ENCODE data around the gene PCDHGA2. TPM values are rescaled to one million over a fixed set of nuclear protein-coding genes. Genes with fewer than 3 reads are reported as not detected.

The PCDHGA2 gene
- polyA plus RNA-seq, 1 donor from 2014 or later, result 0.21 TPM

GRCh38 chr5:141371572-141372475 lies 33.3 kb downstream of the PCDHGA2 start:
- Histone ChIP-seq H3K9ac (ENCODE audit: low read length) (no peak overlapping the region), H3K9me2 (ENCODE audit: insufficient read depth, low read length) (no peaks in the 10 kb centered on the region), H3K27me3 (ENCODE audit: insufficient read depth, low read depth, low read length) (no peaks in the 10 kb centered on the region), H3K27ac (ENCODE audit: low read length) (no peak overlapping the region), H2AFZ (ENCODE audit: low read depth, low read length) (no peak overlapping the region), H3K4me3 (ENCODE audit: low read length) (no peak overlapping the region), H4K20me1 (ENCODE audit: insufficient read depth) (no peaks in the 10 kb centered on the region), H3K4me2 (ENCODE audit: low read length) (no peak overlapping the region), H3K36me3 (ENCODE audit: insufficient read depth, low read length) (no peaks in the 10 kb centered on the region), H3K9me3 (ENCODE audit: low read length) (peaks cover 35% of the 10 kb centered on the region), H3K79me2 (replicated peaks; ENCODE audit: insufficient read depth, low read length) (no peaks in the 10 kb centered on the region), H3F3A (ENCODE audit: insufficient read depth, low read length, poor library complexity, severe bottlenecking) (no peaks in the 10 kb centered on the region)
- no peak for TF ChIP-seq POLR2AphosphoS5 (IDR thresholded peaks at IDR 0.05)
- no peak for TF ChIP-seq EP300 (conservative IDR thresholded peaks at IDR 0.05; ENCODE audit: poor library complexity, severe bottlenecking)
- no peak for TF ChIP-seq TAF1 (IDR thresholded peaks at IDR 0.05; ENCODE audit: low read depth)
- TF ChIP-seq, protein P1, sequence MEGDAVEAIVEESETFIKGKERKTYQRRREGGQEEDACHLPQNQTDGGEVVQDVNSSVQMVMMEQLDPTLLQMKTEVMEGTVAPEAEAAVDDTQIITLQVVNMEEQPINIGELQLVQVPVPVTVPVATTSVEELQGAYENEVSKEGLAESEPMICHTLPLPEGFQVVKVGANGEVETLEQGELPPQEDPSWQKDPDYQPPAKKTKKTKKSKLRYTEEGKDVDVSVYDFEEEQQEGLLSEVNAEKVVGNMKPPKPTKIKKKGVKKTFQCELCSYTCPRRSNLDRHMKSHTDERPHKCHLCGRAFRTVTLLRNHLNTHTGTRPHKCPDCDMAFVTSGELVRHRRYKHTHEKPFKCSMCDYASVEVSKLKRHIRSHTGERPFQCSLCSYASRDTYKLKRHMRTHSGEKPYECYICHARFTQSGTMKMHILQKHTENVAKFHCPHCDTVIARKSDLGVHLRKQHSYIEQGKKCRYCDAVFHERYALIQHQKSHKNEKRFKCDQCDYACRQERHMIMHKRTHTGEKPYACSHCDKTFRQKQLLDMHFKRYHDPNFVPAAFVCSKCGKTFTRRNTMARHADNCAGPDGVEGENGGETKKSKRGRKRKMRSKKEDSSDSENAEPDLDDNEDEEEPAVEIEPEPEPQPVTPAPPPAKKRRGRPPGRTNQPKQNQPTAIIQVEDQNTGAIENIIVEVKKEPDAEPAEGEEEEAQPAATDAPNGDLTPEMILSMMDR (IDR thresholded peaks at IDR 0.05; ENCODE audit: poor library complexity, severe bottlenecking), result no peak
- no peak for TF ChIP-seq RAD21 (conservative IDR thresholded peaks at IDR 0.05)
- no peak for TF ChIP-seq MXI1 (conservative IDR thresholded peaks at IDR 0.05; ENCODE audit: poor library complexity, severe bottlenecking)
- TF ChIP-seq SMC3 (conservative IDR thresholded peaks at IDR 0.05; ENCODE audit: poor library complexity), result no peak
- TF ChIP-seq EZH2 (IDR thresholded peaks at IDR 0.05; ENCODE audit: borderline replicate concordance, insufficient read depth, low read length, poor library complexity, severe bottlenecking), result no peak
- TF ChIP-seq REST (IDR thresholded peaks at IDR 0.05; ENCODE audit: borderline replicate concordance), result no peak

- no peak within 1 kb of the TSS for H2AFZ ChIP-seq (ENCODE audit: low read depth, low read length)
- no peaks in the 10 kb centered on the region for H4K20me1 ChIP-seq (ENCODE audit: insufficient read depth)
- peaks cover 35% of the 10 kb centered on the region for H3K9me3 ChIP-seq (ENCODE audit: low read length)
- H3K9ac ChIP-seq (ENCODE audit: low read length), result no peak within 1 kb of the TSS
- no peaks in the 10 kb centered on the region for H3K79me2 ChIP-seq (replicated peaks; ENCODE audit: insufficient read depth, low read length)
- TF ChIP-seq EZH2 (IDR thresholded peaks at IDR 0.05; ENCODE audit: borderline replicate concordance, insufficient read depth, low read length, poor library complexity, severe bottlenecking) (no peak), EP300 (conservative IDR thresholded peaks at IDR 0.05; ENCODE audit: poor library complexity, severe bottlenecking) (no peak), TAF1 (IDR thresholded peaks at IDR 0.05; ENCODE audit: low read depth) (no peak), SMC3 (conservative IDR thresholded peaks at IDR 0.05; ENCODE audit: poor library complexity) (no peak), MXI1 (conservative IDR thresholded peaks at IDR 0.05; ENCODE audit: poor library complexity, severe bottlenecking) (no peak), RAD21 (conservative IDR thresholded peaks at IDR 0.05) (no peak), REST (IDR thresholded peaks at IDR 0.05; ENCODE audit: borderline replicate concordance) (no peak), POLR2AphosphoS5 (IDR thresholded peaks at IDR 0.05) (no peak)
- TF ChIP-seq, protein P1 (IDR thresholded peaks at IDR 0.05; ENCODE audit: poor library complexity, severe bottlenecking), result no peak
- H3K4me3 ChIP-seq (ENCODE audit: low read length), result no peak within 1 kb of the TSS
- H3K27ac ChIP-seq (ENCODE audit: low read length), result no peak within 1 kb of the TSS
- no peaks in the 10 kb centered on the region for H3K36me3 ChIP-seq (ENCODE audit: insufficient read depth, low read length)
- no peaks in the 10 kb centered on the region for H3F3A ChIP-seq (ENCODE audit: insufficient read depth, low read length, poor library complexity, severe bottlenecking)
- H3K27me3 ChIP-seq (ENCODE audit: insufficient read depth, low read depth, low read length), result no peaks in the 10 kb centered on the region
- H3K4me2 ChIP-seq (ENCODE audit: low read length), result no peak within 1 kb of the TSS
- H3K9me2 ChIP-seq (ENCODE audit: insufficient read depth, low read length), result no peaks in the 10 kb centered on the region
Observed at GRCh38 chr5:141373673-141374317, 35.2 kb downstream of the PCDHGA2 start, which contains the start of gene PCDHGA6. TSS of gene PCDHGA6 (plus strand) at chr5:141373891. CDS start at chr5:141374084, 193 bp downstream.

Measured in neural cell (in vitro differentiated cells).